Activated CD4-positive, alpha-beta T cell treated with anti-CD3 and anti-CD28 coated beads for 36 hours (primary cell): ENCODE measurements around the gene KRTDAP. TPM values are rescaled to one million over a fixed set of nuclear protein-coding genes. Genes with fewer than 3 reads are reported as not detected.
A peak's percentile ranks its signal among the peaks of the same experiment; 100 is the strongest.

Experiments
- ATAC-seq: fragments of 200-7000 bp; cut with Tn5 transposase; one replicate; pipeline ENCODE4 v1.10.0; 2021; ENCODE audit warnings: mild to moderate bottlenecking, moderate library complexity
- CTCF ChIA-PET: fragments of 350-600 bp; sonication (Branson Sonifier 250); formaldehyde crosslinking; loops from one replicate; lab custom pipeline; 2021; ENCODE audit warnings: antibody characterized with exemption; lab: Charles Lee
- POLR2A ChIA-PET: fragments of 350-600 bp; sonication (Branson Sonifier 250); formaldehyde crosslinking; loops from one replicate; lab custom pipeline; 2021; ENCODE audit warnings: antibody characterized with exemption, inconsistent platforms; lab: Charles Lee
- DNase-seq: peaks from one replicate; pipeline ENCODE4 v3.0.0-alpha.2; 2020
- H3K27ac Mint-ChIP-seq: one replicate; pipeline ENCODE4 v1.8.0; 2021; ENCODE audit warnings: mixed read lengths
- H3K27me3 Mint-ChIP-seq: one replicate; pipeline ENCODE4 v1.8.0; 2021; ENCODE audit warnings: mixed read lengths
- H3K36me3 Mint-ChIP-seq: one replicate; pipeline ENCODE4 v1.8.0; 2021; ENCODE audit warnings: low read depth, mixed read lengths
- H3K4me1 Mint-ChIP-seq: one replicate; pipeline ENCODE4 v1.8.0; 2021; ENCODE audit warnings: mixed read lengths
- H3K4me3 Mint-ChIP-seq: one replicate; pipeline ENCODE4 v1.8.0; 2021; ENCODE audit warnings: mild to moderate bottlenecking, moderate library complexity, mixed read lengths
- H3K9me3 Mint-ChIP-seq: one replicate; pipeline ENCODE4 v1.8.0; 2021; ENCODE audit warnings: low read depth, mixed read lengths
- intact Hi-C, 2 experiments: fragments of 100-400 bp; cut with DNase I in 1 of 2; cut with micrococcal nuclease in 1 of 2; formaldehyde crosslinking; loops; one replicate each; pipeline versions ENCODE4 v1.14.2 to v1.15.1; 2022 to 2024; cut with DNase I, micrococcal nuclease
- total RNA-seq, 2 experiments: library from RNA; stranded (reverse); gene quantifications; one replicate each; pipeline ENCODE4 v1.2.3, GENCODE V29; 2021

KRTDAP gene
- total RNA-seq, 2 experiments from 2014 or later, result not detected

- intact Hi-C loops, result loop anchor here in 1 of 2 experiments (2.0 kb wide), 1 partner anchor 13 kb away; no protein-coding TSS in a partner anchor
Measured at GRCh38 chr19:35449359-35450043, 40.8 kb downstream of the KRTDAP start.

GRCh38 chr19:35447606-35448469, 42.4 kb downstream of the KRTDAP start, which contains the start of gene FFAR2:
Gene FFAR2 (plus strand): TSS chr19:35448257. CDS start chr19:35449715, 1,458 bp downstream.
- ChIA-PET POLR2A (interaction anchor here (0.6 to 0.7 kb wide), 2 partner anchors 72 to 247 kb away, joined by 3 to 6 read pairs; no protein-coding TSS in a partner anchor), CTCF (interaction anchor here (0.6 to 1.1 kb wide), 3 partner anchors 24 to 47 kb away, joined by 3 to 4 read pairs (median 3); no protein-coding TSS in a partner anchor)
- DNase-seq, result no peak
- Mint-ChIP-seq H3K9me3 (no peaks in the 10 kb centered on the region), H3K4me3 (no peak within 1 kb of the TSS), H3K27me3 (peaks cover 21% of the 10 kb centered on the region), H3K36me3 (no peaks in the 10 kb centered on the region), H3K27ac (no peak within 1 kb of the TSS), H3K4me1 (peaks cover 44% of the 10 kb centered on the region)
- no peak for ATAC-seq
- intact Hi-C loops, result no loop called here

More at GRCh38 chr19:35449359-35450043, 40.8 kb downstream of the KRTDAP start:
- CTCF ChIA-PET, result interaction anchor here (1.5 kb wide), 1 partner anchor 21 kb away, joined by 3 read pairs; no protein-coding TSS in a partner anchor
- peaks cover 44% of the 10 kb centered on the region for H3K4me1 Mint-ChIP-seq
- no peak overlapping the region for H3K4me3 Mint-ChIP-seq
- DNase-seq, result no peak
- H3K27ac Mint-ChIP-seq, result no peak overlapping the region
- no peaks in the 10 kb centered on the region for H3K36me3 Mint-ChIP-seq
- no peak for ATAC-seq
- POLR2A ChIA-PET, result no interaction called here
- H3K9me3 Mint-ChIP-seq, result no peaks in the 10 kb centered on the region
- peaks cover 21% of the 10 kb centered on the region for H3K27me3 Mint-ChIP-seq

GRCh38 chr19:35445826-35446593, 44.3 kb downstream of the KRTDAP start:
- Mint-ChIP-seq H3K27me3 (peaks cover 19% of the 10 kb centered on the region), H3K9me3 (no peaks in the 10 kb centered on the region), H3K4me3 (no peak overlapping the region), H3K36me3 (no peaks in the 10 kb centered on the region), H3K27ac (no peak overlapping the region), H3K4me1 (peaks cover 32% of the 10 kb centered on the region)
- ChIA-PET CTCF (no interaction called here), POLR2A (interaction anchor here (0.8 kb wide), 1 partner anchor 41 kb away, joined by 5 read pairs; no protein-coding TSS in a partner anchor)
- intact Hi-C loops, result no loop called here
- ATAC-seq (peak; percentile 86), DNase-seq (peak; percentile 32)

- ATAC-seq (no peak), DNase-seq (peak; percentile 27)
- ChIA-PET CTCF (interaction anchor here (0.6 to 0.7 kb wide), 3 partner anchors 26 to 92 kb away, joined by 3 read pairs; no protein-coding TSS in a partner anchor), POLR2A (no interaction called here)
- Mint-ChIP-seq H3K27ac (no peak overlapping the region), H3K36me3 (no peaks in the 10 kb centered on the region), H3K4me1 (peaks cover 28% of the 10 kb centered on the region), H3K27me3 (peaks cover 15% of the 10 kb centered on the region), H3K4me3 (no peak overlapping the region), H3K9me3 (no peaks in the 10 kb centered on the region)
- intact Hi-C loops, result no loop called here
Measured at GRCh38 chr19:35444735-35445134, 45.5 kb downstream of the KRTDAP start.

GRCh38 chr19:35442091-35442490, 48.2 kb downstream of the KRTDAP start:
- no peaks in the 10 kb centered on the region for H3K9me3 Mint-ChIP-seq
- no peaks in the 10 kb centered on the region for H3K36me3 Mint-ChIP-seq
- ChIA-PET CTCF (interaction anchor here (0.8 kb wide), 1 partner anchor 37 kb away, joined by 4 read pairs; no protein-coding TSS in a partner anchor), POLR2A (no interaction called here)
- H3K27ac Mint-ChIP-seq, result no peak overlapping the region
- peaks cover 10% of the 10 kb centered on the region for H3K27me3 Mint-ChIP-seq
- no peak for ATAC-seq
- DNase-seq, result no peak
- H3K4me1 Mint-ChIP-seq, result peaks cover 20% of the 10 kb centered on the region
- no peak overlapping the region for H3K4me3 Mint-ChIP-seq
- intact Hi-C loops, result no loop called here

GRCh38 chr19:35439921-35440320, 50.3 kb downstream of the KRTDAP start:
- POLR2A ChIA-PET, result no interaction called here
- Mint-ChIP-seq H3K27me3 (peaks cover 9% of the 10 kb centered on the region), H3K27ac (no peak overlapping the region), H3K36me3 (no peaks in the 10 kb centered on the region), H3K4me1 (peaks cover 16% of the 10 kb centered on the region), H3K9me3 (no peaks in the 10 kb centered on the region), H3K4me3 (no peak overlapping the region)
- CTCF ChIA-PET, result interaction anchor here (0.6 kb wide), 1 partner anchor 454 kb away, joined by 3 read pairs; no protein-coding TSS in a partner anchor
- ATAC-seq (no peak), DNase-seq (no peak)
- intact Hi-C loops, result no loop called here

- Mint-ChIP-seq H3K27me3 (peaks cover 12% of the 10 kb centered on the region), H3K27ac (no peak overlapping the region), H3K36me3 (no peaks in the 10 kb centered on the region), H3K9me3 (no peaks in the 10 kb centered on the region), H3K4me3 (no peak overlapping the region), H3K4me1 (peaks cover 13% of the 10 kb centered on the region)
- DNase-seq (no peak), ATAC-seq (no peak)
- intact Hi-C loops, result no loop called here
- ChIA-PET POLR2A (no interaction called here), CTCF (interaction anchor here (0.7 kb wide), 1 partner anchor 391 kb away, joined by 3 read pairs; no protein-coding TSS in a partner anchor)
Measured at GRCh38 chr19:35438527-35438926, 51.7 kb downstream of the KRTDAP start.

- no peak for DNase-seq
- no peak for ATAC-seq
- H3K4me1 Mint-ChIP-seq, result peaks cover 13% of the 10 kb centered on the region
- ChIA-PET CTCF (interaction anchor here (0.7 kb wide), 1 partner anchor 391 kb away, joined by 3 read pairs; no protein-coding TSS in a partner anchor), POLR2A (no interaction called here)
- H3K27ac Mint-ChIP-seq, result no peak overlapping the region
- H3K27me3 Mint-ChIP-seq, result peaks cover 12% of the 10 kb centered on the region
- no peaks in the 10 kb centered on the region for H3K36me3 Mint-ChIP-seq
- H3K9me3 Mint-ChIP-seq, result no peaks in the 10 kb centered on the region
- intact Hi-C loops, result no loop called here
- H3K4me3 Mint-ChIP-seq, result no peak overlapping the region
Measured at GRCh38 chr19:35438096-35438495, 52.2 kb downstream of the KRTDAP start.

GRCh38 chr19:35437406-35437951, 52.8 kb downstream of the KRTDAP start:
- intact Hi-C loops, result loop anchor here in 1 of 2 experiments (2.0 kb wide), 1 partner anchor 13 kb away; no protein-coding TSS in a partner anchor
- H3K27me3 Mint-ChIP-seq, result peaks cover 12% of the 10 kb centered on the region
- no peaks in the 10 kb centered on the region for H3K9me3 Mint-ChIP-seq
- POLR2A ChIA-PET, result no interaction called here
- ATAC-seq (no peak), DNase-seq (no peak)
- H3K4me3 Mint-ChIP-seq, result no peak overlapping the region
- H3K4me1 Mint-ChIP-seq, result peaks cover 13% of the 10 kb centered on the region
- CTCF ChIA-PET, result no interaction called here
- H3K36me3 Mint-ChIP-seq, result no peaks in the 10 kb centered on the region
- no peak overlapping the region for H3K27ac Mint-ChIP-seq
